Activated CD4-positive, alpha-beta T cell treated with anti-CD3 and anti-CD28 coated beads, Interleukin-2, amount 50 U/mL, for 1 hour (primary cell): Measurements from ENCODE around the gene OTOP2.
"Not testable (repeated sequence)": the region's sequence is repeated elsewhere in the genome, so short reads cannot be mapped to it uniquely, and the experiment has no call there.

Experiments
- DNase-seq: peaks from one replicate; pipeline ENCODE4 v3.0.0-alpha.2; 2020

Gene OTOP2

DNA sequence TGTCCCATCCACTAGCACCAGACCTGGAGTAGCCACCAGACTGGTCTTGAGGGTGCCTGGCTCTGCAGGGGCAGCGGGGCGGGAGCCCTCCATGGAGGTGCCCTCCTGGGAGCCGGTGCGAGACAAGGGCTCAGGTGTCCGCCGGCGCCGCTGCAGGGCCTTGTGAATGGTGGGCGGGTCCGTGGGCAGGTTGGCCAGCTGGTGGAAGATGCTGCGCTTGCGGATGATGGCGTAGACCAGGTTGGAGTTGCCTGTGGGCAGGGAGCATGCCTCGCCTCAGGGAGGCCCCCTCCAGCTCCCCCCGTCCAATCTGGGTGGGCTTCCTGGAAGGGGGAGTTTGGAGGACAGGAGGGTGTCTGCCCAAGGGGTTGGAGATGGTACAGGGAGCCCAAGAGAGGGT is 30.0 kb downstream of the OTOP2 start:
- no peak for DNase-seq

DNA sequence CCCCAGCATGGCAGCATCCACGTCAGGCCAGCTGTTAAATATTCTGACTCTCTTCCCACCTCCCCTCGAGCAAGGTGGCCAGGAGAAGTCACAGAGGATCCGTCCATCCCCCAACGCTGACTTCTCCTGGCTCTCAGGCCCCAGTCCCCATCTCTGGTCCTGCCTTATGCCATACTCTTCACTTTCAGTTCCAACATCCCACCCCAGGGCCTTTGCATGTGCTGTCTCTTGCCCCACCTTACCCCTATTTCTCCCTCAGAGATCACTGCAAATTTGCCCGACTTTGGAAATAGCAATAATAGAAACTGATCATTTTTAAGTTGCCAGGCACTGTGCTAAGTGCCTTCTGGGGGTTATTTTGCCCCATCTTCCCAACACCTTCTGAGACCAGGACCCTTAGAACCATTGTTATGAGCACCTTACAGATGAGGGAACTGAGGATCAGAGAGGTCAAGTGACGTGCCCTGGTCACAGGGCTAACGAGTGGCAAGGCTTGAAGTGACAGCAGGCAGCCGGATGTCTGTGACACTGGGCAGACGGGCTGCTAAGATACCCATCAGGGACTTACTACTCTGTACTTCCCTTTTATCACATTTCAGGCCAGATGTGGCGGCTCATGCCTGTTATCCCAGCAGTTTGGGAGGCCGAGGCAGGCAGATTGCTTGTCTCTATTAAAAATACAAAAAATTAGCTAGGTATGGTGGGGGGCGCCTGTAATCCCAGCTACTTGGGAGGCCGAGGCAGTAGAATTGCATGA is 30.8 kb downstream of the OTOP2 start:
- no peak for DNase-seq

DNA sequence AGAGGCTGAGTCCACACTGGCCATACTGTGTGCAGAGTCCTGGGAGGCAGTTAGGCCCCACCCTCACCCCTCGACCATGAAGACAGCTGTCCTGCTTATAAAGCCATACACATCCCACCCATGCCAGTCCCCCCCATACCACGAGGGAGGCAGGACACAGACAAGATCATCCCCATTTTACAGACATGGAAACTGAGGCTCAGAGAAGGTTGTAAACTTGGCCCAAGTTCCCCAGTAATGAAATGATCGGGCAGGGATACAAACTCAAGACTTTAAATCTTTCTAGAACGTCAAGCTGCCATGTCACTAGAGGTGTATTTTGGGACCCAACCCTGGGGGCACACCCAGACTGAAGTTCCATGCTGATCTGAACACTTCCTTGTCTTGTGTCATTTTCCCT is 32.0 kb downstream of the OTOP2 start:
- DNase-seq, result no peak

DNA sequence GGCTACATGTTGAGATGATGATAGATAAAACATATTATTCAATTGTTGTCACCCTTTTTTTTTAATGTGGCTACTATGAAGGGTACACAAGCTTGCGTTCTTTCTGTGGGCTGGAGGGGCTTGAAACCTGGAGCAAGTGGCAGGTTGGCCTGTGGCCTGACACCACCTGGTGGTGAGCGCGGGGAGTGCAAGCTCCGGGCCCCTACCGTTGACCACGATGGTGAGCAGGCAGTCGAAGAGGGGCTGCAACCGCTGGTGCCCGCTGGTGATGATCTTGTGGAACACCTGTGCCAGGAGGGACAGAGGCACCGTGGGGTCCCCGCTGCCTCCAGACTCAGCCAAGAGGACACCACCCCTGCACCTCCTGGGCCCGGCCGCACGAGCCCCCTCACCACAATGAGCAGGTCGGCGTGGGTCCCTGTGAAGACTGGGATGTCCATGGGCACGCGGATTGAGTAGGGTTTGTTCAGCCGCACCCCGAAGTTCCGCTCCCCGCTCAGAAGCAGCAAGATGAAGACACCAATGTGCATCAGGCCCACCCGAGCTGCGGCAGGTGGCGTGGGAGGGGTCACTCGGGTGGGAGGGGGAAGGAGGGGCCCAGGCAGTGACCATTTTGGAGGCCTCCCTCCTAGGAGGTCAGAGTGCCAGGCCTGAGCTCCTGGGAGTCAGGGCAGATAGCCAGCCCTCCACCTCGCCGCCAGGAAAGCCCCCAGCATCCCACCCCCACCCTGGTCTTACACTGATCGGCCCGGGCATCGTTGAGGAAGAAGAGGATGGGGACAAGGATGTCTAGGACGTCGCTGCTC is 34.1 kb downstream of the OTOP2 start:
- peak; percentile 80 for DNase-seq

DNA sequence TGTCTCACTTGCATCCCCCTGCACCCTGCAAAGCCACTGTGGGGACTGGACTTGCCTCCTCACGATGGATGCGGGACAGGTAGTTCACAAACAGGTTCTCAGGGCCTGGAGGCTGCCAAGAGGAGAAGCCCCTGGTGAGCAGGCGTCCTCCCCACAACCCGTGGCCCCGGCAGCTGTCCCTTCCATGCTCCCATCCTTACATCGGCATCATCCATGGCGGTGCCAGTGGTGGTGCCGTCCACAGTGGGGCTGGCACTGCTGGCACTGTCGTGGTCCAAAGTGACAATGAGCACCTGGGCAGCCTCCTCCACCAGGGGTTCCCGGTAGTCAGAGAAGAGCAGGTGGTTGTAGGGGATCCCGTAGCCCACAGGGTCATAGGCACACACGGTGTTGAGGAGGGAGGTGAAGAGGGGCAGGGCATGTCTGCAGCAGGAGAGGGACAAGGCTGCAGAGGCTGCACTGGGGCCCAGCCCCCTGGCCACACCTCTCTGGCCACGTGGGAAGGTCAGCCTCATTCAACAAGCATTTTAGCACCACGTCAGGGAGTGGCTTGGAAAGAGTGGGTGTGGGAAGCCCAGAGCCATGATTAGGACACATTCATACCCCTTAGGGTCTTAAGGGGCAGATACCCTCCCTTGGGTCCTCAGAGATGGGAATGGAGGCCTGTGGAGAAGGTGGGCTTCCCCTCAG is 35.9 kb downstream of the OTOP2 start:
- no peak for DNase-seq

DNA sequence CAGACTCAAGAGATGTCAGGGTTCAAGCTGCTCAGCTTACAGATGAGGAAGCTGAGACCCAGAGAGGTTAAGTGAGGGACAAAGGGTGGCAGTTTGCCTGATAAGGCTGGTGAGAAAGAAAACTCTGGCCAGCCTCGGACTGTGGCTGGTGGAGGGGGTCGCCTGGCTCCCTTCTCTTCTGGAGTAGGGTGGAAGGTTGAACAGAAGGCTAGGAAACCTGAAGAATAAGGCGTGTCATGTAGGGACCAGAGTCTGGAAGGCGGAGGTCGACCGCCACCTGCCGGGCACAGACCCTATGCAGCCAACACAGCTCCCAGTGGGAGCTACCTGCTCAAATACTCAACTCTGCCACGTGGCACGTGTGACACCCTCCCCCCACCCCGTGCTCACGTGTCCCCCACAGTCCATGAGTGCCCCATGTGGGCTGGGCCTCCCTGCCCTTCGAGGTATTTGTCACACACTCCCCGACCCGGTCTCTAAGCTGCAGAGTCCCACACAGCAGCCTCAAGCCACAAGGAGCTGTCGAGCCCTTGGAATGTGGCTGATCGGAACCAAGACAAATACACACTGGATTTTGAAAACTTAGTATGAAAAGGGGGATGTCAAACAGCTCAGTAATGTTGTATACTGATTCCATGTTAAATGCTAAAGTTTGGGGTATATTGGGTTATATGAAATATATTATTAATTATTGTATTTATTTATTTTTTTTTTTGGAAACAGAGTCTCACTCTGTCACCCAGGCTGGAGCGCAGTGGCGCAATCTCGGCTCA is 36.7 kb downstream of the OTOP2 start:
- DNase-seq, result peak; percentile 32

DNA sequence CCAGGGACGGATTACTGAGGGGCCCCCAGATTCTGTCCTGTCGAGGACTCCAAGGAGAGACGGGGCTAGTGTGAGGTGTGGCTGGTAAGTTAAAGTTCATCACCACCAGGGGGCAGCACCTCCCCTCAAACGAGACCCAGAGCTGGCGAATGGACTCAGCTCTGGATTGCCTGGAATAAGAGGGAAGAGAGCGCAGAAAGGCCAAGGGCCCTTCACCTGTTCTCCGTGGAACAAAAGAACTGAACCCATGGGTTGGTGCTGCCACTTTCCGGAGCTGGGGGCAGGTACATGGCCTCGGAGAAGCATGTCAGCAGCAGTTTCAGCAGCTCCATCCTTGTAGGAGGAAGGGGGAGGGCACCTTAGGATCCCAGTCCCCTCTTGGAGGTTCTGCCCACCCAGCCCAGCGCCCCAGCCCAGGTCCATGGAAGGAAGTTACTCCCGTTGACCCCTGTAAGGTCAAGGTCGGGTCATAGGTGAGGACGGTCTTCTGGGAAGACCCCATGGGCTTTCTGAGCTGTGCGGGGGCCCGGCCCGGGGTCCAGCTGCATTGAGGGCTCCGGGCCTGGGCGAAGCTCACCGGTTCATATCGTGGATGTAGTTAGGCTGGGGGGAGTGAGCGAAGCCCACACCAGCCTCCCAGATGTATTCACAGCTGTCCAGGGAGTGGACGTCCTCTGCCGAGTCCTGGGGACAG is 37.7 kb downstream of the OTOP2 start:
- DNase-seq, result peak; percentile 86

DNA sequence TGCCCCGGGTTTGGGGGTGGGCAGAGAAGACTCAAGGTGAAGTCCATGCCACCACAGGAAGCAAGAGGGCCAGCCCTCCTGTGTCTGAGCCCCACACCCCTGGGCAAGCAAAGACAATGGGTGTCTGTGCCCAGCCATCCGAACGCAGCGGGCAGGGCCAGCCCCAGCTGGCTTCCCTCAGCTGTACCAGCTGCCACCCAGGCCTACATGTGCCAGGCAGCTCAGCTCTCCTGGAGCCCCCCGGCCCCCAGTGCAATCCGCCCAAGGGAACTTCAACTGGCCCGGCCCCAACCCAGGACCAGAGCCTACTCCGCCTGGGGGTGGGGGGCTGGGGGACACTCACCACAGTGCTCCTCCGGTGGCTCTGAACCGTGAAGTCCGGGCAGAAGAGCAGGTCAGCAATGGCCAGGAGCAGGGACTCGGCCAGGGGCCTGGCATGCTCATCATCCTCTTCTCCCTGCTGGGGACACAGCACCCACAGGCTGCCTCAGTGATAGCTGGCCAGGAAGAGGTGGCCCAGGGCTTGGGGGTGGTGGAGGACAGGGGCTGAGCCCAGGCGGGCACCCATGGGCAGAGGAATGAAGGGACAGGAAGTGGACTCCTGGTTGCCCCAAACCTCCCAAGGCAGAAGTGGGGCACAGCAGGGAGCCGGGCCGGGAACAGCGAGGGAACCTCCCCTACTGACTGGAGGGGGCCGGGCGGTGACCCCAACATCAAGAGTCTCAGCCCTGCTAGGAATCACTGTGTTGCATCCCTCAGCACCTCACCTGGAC is 38.7 kb downstream of the OTOP2 start:
- DNase-seq, result no peak

DNA sequence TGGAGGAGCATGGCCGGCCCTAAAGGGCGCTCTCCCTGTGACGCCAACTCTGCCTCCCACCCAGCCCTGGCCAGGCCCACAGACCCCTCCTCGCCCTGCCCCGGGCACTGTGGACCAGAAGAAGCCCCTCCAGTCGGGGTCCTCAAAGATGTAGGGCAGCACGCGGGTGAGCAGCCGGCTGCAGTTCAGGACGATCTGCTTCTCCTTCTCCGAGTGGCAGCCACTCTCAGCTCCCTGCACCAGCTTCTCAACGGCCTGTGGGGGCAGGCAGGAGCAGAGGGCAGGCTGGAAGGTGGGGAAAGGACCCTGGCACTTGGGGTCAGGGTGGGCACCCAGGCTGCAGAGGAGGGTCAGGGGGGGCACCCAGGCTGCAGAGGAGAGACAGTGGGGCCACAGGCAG is 39.6 kb downstream of the OTOP2 start:
- no peak for DNase-seq

DNA sequence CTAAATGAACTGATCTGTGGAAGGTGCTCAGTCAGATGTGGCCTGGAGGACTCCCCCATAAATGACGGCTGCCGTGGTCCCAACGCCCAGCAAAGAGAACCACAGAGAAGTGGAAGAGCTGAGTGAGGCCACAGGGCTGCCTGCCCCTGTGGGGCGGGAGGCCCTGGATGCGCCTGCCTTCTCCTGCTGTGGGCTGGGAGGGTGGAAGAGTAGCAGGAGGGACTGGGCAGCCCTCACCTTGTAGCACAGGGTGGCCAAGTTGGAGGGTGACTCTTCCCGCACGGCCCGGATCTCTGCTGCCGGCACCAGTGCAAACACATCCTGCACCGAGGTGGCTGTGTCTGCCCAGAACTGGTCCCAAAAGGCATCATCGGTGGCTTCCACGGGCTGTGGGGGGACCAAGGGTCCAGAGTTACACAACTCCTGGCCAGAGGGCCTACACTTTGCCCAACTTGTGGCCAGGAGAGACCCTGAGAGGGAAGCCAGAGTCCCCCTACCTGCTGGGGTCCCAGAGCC is 40.2 kb downstream of the OTOP2 start:
- no peak for DNase-seq

DNA sequence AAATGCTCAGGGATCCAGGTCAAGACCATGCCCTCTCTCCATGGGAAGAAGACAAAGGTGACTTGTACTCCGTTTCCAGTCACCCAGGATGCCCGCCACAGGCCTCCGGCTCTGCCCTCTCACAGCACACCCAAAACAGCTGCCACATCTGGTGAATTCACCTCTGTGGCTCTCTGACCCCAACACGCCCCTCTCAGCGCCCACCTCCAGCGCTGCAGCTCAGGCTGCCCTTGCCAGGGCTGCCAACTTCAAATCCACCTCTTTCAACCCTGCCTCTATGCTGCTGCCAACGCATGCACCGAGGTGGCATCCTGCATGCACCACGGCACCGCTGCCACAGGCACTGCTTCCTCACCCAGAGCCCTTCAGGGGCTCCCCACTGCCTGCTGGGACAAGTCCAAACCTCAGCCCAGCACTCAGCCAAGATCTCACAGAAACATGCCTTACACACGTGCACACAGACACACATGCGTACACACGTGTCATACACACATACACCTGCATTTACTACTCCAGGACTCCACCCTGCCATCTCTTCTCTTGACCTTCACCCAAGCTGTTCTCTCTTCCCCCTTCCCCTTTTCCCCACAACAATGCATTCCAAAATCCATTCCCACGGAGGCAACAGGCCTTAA is 41.0 kb downstream of the OTOP2 start:
- no peak for DNase-seq

DNA sequence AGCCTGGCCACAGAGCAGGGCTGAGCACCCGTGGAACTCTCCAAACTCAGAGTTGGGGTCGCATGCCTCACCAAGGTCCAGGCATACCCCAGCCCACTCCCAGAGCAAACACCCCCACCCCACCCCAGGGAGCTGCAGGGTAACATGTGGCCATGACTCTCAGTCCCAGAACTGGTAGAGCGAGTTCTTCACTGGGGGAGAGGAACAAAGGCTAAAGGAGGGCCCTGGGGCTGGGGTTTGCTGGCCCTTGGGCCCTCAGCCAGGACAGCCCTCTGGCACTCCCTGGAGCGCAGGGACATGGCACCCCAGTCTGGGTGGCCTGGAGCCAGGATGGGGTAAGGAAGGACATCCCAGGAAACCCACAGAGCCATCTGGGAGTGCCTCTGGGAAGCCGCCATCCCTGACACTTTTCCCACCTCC is 44.3 kb downstream of the OTOP2 start:
- DNase-seq, result no peak

DNA sequence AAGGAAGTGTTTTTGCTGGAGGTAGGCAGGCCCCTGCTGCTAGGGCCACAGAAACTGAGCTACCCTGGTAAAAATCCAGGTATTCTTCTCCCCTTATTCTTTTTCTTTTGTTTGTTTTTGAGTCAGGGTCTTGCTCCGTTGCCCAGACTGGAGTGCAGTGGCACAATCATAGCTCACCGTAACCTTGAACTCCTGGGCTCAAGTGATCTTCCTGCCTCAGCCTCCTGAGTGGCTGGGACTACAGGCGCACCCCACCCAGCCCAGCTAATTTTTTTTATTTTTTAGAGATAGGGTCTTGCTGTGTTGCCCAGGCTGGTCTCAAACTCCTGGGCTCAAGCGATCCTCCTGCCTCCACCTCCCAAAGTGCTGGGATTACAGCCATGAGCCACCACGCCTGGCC is 45.4 kb downstream of the OTOP2 start:
- not testable (repeated sequence) for DNase-seq

DNA sequence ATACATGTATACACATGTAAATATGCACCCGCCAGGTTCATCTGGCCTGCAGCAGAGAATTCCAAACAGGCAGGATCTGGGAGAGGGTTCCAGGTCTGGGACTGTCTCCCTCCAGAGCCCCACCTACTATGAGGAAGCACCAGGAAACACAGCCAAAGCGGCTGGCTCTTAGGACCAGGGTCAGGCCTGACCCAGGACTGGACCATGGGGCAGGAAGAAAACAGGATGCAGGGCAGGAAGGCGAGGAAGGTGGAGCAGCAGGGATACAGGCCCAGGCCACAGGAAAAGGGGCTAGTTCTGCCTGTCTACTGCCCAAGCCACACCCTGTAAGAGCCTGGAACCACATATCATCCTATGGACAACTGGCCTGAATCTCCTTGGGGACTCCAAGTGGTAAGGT is 46.3 kb downstream of the OTOP2 start:
- no peak for DNase-seq

DNA sequence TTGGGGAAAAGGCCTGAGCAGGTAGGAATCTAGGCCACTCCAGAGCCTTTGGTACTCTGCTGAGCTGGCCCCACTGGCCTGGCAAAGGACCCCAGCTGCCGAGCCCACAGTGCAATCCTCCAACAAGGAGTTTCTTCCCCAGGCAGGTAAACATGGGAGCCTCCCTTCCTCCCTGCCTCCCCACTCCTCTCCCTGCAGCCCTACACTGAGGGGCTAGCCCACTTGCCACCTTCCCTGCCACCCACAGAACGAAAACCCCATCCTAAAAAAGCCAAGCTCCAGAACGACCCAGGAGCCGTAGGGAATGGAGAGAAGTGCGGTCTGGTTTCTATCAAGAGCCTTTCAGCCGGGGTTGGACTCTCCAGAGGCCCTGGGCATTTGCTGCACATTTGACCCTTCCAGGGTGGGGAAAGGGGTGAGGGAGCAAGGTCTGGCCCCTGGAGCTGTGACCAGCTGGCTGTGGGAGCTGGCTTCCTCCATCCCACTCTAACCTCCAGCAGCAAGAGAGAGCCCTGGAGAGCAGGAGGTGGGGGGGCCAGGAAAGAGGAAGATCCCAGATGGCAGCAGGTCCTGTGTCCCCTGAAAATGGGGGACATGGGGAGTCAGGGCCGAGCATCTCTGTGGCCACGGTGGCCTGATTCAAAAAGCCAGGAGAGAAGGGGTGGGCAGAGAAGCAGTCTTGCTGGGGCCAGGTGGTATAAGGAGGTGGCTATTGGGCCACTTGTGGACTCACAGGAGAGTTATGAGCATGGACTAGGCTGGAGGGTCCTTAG is 47.2 kb downstream of the OTOP2 start:
- no peak for DNase-seq

DNA sequence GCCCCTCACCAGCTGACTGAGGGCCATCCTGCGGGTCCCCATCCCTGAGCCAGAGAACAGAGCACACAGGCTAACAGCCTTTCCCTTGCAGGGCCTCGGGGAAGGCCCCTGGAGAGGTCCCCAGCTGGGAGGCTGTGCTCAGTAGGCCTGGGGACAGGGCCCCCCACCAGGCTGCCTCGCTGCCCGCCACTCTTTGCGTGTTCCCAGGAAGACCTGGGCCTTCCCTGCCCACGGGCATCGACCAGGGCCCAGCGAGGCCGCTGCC is 47.7 kb downstream of the OTOP2 start:
- no peak for DNase-seq

DNA sequence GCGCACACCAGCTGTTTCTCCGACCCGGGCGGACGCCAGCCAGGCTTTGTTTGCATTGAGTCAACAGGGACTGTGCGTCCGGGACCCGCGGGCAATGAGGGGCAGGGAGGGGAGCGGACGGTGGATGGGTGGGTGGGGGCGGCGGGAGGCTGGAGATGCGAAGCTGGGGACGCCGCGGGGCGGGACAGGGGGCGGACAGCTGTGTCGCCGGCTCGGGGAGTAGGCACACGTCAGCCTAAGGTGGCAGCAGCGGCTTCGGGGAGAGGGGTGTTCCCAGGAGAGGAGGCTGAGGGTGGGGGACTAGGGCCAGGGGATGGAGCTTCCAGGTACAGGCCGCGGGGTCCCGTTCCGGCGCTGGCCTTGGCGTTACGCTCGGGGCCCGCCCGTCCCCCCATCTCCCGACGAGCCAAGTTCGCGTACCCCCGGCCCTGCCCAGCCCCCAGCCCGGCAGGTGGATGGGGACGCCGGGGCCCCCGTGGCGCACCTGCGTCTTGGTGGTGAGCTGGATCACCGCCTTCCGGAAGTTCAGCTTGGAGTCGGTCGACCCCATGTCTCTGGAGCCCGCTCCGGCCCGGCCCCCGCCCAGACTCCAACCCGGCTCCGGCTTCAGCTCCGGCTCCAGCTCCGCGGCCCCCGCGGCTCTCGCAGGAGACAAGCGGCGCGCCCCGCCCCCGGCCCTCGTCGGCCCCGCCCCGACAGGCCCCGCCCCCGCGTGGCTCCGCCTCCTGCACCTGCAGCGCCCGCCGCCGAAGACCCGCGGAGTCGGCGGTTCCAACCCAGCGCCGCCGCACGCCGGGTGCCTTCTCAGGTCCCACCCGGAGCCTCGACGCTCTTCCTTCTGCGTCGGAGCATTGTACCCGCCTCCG is 48.3 kb downstream of the OTOP2 start, which contains the start of gene HID1:
TSS of gene HID1 (minus strand) at position 653 of the 866 bp plus-strand sequence. CDS start at position 550, 103 bp downstream.
- peak; percentile 83 for DNase-seq

DNA sequence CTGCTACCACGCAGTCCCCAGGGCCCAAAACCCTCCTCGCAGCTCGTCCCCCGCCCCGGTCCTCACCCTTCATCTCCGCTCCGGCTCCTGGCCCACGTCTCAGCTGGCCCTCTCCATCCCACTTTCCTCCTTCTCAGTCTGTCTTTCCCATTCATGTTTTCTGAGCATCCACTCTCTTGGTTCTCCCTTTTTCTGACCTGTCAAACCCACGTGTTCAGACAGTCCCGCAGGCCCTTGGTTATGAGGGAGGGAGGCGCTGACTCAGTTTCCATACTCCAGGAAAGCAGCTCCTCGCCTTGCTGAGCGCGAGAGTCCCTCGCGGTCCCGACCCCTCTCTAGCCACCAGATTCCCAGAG is 48.9 kb downstream of the OTOP2 start:
- no peak for DNase-seq

DNA sequence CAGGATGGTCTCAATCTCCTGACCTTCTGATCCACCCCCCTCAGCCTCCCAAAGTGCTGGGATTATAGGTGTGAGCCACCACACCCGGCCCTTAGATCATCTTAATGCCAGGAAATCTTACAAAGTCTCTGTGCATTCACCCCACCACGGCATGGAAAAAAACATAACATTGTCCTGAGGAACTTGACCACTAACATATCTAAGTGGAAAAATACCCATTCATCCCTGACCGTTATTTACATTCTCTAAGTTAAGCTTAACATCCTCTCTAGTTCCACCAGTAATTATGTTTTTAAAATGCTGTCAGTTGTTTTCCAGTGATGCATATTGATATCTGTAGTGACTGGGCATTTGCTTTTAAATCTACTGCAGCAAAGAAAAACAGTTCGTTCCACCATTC is 51.9 kb downstream of the OTOP2 start:
- DNase-seq, result no peak
